Measurements from ENCODE around the gene CHID1.

CHID1 gene

GRCh38 chr11:825366-826226, 85.0 kb downstream of the CHID1 start:
- no peak for DNase-seq (ENCODE audit: low read depth in 3 of 3)

DNA sequence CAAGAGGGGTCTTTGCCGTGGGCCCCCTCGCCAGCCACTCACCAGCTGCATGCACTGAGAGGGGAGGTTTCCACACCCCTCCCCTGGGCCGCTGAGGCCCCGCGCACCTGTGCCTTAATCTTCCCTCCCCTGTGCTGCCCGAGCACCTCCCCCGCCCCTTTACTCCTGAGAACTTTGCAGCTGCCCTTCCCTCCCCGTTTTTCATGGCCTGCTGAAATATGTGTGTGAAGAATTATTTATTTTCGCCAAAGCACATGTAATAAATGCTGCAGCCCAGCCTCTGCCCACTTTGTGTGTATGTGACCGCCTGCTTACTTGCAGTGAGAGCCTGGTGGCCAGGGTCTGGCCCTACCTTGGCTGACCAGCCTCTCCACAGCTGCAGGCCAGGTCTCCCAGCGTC, 85.7 kb downstream of the CHID1 start:
- DNase-seq (ENCODE audit: low read depth in 3 of 3), result no peak

DNA sequence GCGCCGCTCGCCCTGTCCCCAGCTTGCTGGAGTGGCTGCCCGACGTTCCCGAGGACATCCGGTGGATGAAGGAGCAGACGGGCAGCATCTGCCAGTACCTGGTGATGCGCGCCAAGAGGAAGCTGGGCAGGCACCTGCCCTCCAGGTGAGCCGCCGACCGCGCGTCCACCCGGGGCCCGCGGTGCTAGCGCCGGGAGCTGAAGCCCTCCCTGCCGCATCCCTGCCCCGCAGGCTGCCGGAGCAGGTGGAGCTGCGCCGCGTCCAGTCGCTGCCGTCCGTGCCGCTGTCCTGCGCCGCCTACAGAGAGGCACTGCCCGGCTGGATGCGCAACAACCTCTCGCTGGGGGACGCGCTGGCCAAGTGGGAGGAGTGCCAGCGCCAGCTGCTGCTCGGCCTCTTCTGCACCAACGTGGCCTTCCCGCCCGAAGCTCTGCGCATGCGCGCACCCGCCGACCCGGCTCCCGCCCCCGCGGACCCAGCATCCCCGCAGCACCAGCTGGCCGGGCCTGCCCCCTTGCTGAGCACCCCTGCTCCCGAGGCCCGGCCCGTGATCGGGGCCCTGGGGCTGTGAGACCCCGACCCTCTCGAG, 86.2 kb downstream of the CHID1 start:
- no peak for DNase-seq (ENCODE audit: low read depth in 3 of 3)

- DNase-seq (ENCODE audit: low read depth in 3 of 3), result no peak
Observed at GRCh38 chr11:823441-824291, 86.9 kb downstream of the CHID1 start.

DNA sequence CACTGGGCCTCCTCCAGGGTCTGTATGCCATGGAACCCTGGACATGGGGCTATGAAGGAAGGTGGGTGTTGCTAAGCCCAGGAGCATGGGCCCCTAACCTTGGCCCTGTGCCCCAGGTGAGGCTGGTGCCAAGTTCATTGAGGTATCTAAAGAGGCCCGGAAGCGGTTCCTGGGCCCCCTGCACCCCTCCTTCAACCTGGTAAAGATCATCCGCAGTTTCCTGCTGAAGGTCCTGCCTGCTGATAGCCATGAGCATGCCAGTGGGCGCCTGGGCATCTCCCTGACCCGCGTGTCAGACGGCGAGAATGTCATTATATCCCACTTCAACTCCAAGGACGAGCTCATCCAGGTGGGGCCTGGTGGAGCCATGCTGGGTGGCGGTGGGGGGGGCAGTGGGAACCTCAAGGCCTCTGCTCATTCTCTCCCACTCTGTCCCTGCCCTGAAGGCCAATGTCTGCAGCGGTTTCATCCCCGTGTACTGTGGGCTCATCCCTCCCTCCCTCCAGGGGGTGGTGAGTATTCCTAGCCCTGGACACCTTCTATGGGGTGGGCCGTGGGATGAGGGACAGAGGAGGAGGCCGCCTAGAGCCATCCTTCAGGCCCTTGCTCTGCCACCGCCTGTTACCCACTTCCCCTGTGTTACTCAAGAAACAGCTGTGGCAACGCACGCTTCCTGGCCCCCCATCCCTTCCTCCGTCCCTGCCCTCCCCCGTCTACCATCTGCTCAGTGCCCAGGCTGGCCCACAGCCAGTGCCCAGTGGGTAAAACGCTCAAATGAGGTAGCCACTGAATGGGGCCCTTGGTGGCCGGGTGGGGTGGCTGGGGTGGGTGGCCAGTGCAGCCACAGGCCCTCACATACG, 88.9 kb downstream of the CHID1 start:
- no peak for DNase-seq (ENCODE audit: low read depth in 3 of 3)

- no peak for DNase-seq (ENCODE audit: low read depth in 3 of 3)
Observed at GRCh38 chr11:820655-821511, 89.7 kb downstream of the CHID1 start.

DNA sequence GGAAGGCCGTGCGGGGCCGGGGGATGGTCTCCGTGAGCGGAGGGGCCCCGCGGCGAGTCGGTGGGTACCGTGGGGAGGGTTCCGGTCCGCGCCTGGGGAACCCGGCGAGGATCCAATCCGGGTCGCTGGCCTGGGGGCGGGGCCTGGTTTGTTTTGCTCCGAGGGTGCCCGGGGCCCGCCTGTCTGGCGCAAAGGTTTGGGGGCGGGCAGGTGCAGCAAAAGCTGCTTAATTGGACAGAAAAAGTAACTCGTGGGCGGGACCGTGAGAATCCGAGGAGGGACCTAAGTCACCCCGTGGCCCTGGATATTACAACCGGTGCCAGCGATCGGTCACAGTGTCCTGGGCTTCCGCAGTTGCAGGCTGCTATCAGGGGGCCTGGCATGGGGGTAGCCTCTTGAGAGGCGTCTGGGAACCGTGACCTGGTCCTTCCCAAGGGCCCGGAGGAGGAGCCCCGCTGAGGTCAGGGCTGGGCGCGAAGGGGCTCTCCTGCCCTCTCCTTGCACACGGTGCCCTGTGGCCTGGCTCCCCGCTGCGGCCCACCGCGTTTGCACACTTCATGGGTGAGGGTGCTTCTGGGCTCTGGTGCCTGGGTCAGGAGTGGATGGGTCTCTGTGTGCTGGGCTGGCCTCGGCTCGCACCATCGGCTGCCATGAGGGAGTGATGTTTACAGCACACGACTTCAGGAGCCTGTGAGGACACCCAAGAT, 90.5 kb downstream of the CHID1 start:
- peak; percentile 86 to 94 (median 88) for DNase-seq (ENCODE audit: low read depth in 3 of 3)

GRCh38 chr11:819129-819931, 91.3 kb downstream of the CHID1 start:
- peak; percentile 74 to 93 (median 84) for DNase-seq (ENCODE audit: low read depth in 3 of 3)

DNA sequence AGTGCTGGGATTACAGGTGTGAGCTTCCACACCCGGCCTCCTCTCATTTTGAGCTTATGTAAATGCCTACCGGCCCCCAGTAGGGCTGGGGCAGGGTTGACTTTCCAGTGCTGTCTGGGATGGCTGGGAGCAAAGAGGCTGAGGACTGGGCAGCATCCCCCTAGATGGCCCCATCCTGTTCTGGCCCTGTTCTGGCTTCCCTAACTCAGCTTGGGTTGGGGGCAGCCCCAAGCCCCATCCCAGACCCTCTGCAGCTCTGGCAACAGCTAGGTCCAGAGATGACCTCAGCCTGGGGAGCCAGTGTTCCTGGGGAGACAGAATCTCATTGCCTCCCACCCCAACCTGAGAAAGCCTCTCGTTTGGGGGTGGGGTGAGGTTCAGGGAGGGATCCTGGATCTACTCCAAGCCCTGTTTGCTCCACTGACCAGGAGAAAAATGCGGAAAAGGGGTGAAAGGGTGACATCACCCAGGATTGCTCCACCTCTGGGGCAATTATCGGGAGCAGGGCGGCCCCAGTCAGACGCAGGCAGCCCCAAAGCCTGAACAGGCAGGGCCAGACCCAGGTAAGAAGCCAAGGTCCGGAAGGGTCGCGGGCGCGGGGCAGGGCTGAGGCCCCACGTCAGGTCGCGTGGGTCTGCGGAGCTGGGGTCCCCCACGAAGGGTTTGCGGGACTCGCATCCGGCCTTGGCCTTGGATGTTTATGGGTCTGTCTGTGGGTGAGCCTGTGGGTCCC, 92.0 kb downstream of the CHID1 start, which contains the start of gene PNPLA2:
Gene PNPLA2 (plus strand): TSS at position 519 of the 733 bp plus-strand sequence. CDS start 805 bp downstream, outside the sequence.
- no peak for DNase-seq (ENCODE audit: low read depth in 3 of 3)
